GM19351 (cell line): ENCODE results near the gene FAM135A.
"Not testable (repeated sequence)": the region's sequence is repeated elsewhere in the genome, so short reads cannot be mapped to it uniquely, and the experiment has no call there.

Experiments used
- ATAC-seq: cut with Tn5 transposase; IDR thresholded peaks from one replicate; pipeline ENCODE4 v1.9.1; 2021; ENCODE audit warnings: mild to moderate bottlenecking, moderate library complexity; ENCODE audit not compliant: unreplicated experiment

Gene FAM135A

DNA sequence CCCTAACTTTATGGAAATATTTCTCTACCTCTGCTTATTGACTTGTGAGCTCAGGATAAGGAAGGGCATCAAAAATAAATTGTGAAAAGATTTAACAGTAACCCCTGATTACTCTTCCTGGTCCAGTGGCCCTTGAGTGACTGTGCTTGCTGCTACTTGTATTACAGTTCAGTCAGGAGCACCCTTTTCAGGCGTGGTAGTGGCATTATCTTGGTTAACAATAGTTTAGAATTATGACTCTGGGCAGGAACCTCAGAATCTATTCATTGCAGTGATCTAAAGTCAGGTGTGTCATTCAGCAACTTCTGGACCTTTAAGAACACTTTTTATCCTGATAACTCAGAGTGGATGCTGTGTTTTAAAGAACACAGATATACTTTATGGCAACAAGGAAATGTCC, 43.4 kb downstream of the FAM135A start:
- ATAC-seq: no peak

DNA sequence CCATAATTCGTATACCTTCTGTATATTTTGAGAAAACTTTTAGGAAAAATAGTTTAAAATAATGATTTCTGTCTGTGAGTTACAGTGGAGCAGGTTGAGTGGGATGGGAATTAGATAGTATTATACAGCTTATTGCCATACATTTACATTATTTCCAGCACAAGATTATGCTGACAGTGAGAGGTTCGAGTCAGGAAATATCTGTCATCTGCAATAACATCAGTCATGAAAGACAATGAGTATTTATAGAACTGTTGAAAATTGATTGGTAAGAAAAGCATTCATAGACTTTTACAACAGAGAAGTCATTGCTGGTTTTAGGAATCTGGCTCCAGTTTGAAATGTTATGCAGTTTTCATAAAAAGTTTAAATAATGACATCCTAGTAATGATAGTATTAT, 45.9 kb downstream of the FAM135A start:
- ATAC-seq: no peak

DNA sequence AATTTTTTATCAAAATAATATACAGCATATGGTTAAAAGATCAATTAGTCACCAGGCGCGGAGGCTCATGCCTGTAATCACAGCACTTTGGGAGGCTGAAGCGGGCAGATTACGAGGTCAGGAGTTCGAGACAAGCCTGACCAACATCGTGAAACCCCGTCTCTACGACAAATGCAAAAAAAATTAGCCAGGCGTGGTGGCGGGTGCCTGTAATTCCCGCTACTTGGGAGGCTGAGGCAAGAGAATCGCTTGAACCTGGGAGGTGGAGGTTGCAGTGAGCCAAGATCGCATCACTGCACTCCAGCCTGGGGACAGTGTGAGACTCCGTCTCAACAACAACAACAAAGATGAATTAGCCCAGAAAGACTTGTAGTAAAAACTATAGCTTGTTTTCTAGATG, 46.4 kb downstream of the FAM135A start:
- not testable (repeated sequence) for ATAC-seq

DNA sequence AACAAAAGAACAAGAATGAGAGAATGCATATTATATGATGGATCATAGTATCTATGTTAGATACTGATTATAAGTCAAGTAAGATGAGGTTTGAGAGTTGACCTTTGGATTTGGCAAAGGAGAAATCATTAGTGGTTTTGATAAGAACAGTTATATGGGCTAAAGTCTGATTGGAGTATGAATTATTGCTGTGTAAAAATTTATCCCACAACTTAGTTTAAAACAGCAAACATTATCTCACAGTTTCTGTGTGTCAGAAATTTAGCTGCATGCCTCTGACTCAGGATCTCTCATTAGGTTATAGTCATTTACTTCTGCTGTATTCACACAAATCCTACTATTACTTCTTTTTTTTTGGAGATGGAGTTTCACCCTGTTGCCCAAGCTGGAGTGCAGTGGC, 56.7 kb downstream of the FAM135A start:
- no peak for ATAC-seq

DNA sequence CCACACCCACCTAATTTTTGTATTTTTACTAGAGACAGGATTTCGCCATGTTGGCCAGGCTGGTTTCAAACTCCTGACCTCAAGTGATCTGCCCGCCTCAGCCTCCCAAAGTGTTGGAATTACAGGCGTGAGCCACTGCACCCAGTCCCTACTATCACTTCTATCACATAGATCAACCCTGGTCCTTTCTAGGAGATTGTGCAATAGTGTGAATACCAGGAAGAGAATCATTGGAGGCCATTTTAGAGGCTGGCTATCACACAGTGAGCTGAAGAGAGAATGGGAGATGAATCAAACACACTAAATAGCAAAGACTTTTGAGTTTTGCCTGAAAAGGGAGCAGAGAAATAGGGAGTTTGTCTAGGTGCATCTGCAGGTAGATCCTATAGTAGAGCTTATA, 57.2 kb downstream of the FAM135A start:
- not testable (repeated sequence) for ATAC-seq

DNA sequence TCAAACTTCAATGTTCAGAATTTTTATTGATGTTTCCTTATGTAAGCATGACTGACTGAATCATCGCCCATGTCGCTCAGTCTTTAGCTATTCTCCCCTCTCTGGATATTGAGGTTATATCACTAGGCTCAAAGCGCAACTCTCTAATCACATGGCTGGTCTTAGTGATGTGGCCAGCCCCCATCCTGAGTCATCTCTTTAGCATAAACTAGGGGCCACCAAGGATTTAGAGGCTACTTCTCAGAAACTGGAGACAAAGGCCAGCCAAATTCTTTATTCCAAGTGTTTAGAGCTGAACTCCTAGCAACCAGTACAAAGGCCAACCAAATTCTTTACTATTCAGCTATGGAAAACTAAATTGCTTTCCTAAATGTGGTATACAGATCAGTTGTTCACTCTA, 61.4 kb downstream of the FAM135A start:
- ATAC-seq: no peak

DNA sequence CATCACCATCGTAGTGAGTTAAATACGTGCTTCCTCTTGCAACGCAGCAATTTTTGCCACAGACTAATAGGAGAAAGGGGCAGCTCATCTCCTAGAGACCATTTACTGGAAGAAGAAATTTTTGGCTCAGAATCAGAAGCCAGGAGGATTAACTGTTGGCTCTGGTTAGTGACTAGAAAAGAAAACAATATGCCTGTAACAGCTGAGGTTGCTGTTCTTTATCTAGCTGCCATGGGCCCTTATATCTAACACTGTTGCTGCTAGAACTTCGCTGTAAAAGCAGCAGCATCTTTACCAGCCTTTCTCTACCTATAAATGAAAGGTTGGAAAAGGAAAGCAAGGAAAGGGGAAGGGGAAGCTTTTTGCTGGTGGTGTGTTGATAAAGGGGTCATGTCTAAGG, 65.9 kb downstream of the FAM135A start:
- no peak for ATAC-seq

DNA sequence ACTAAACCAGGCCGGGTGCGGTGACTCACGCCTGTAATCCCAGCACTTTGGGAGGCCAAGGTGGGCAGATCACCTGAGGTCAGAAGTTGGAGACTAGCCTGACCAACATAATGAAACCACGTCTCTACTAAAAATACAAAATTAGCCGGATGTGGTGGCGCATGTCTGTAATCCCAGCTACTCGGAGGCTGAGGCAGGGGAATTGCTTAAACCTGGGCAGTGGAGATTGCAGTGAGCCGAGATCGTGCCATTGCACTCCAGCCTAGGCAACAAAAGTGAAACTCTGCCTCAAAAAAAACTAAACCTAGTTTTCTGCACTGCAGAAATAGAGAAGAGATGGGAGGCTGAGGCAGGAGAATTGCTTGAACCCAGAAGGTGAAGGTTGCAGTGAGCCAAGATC, 73.3 kb downstream of the FAM135A start:
- not testable (repeated sequence) for ATAC-seq

DNA sequence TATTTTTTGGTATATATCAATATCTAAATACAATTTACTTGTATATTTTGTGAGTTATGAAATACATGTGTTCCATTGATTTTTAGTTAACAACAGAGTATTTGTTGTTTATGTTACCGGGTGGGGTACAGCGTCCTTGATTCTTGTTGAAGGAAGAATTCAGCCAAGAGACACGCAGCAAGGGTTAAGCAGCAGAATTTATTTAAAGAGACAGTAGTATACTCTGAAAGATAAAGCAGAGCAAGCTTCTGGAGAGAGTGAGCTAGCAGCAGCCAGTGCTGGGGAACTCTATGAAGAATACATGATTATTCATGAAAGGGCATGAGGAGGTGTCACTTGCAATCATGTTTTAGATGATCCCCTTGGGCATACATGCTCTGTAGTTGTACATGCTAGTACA, 76.1 kb downstream of the FAM135A start:
- ATAC-seq: no peak

DNA sequence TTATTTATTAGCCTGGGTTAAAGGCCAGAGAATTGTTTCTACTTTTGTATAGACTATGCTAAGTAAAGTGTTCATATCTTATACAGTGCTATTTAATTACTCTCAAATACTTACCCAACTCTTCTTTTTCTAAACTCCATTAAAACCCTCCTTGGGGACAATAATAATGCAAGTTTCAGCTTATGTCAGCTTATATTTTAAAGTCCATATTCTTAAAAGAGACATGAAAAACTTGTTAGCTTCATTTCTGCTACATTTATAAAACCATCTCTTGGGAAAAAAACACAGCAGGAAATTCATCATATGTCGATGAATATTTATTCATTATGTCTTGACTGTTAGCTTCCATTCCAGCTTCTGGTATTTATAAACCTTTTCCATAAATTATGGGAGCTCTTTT, 81.5 kb downstream of the FAM135A start:
- no peak for ATAC-seq

DNA sequence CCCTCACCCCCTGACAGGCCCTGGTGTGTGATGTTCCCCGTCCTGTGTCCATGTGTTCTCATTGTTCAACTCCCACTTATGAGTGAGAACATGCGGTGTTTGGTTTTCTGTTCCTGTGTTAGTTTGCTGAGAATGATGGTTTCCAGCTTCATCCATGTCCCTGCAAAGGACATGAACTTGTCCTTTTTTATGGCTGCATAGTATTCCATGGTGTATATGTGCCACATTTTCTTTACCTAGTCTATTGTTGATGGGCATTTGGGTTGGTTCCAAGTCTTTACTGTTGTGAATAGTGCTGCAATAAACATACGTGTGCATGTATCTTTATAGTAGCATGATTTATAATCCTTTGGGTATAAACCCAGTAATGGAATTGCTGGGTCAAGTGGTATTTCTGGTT, 82.5 kb downstream of the FAM135A start:
- ATAC-seq: not testable (repeated sequence)

DNA sequence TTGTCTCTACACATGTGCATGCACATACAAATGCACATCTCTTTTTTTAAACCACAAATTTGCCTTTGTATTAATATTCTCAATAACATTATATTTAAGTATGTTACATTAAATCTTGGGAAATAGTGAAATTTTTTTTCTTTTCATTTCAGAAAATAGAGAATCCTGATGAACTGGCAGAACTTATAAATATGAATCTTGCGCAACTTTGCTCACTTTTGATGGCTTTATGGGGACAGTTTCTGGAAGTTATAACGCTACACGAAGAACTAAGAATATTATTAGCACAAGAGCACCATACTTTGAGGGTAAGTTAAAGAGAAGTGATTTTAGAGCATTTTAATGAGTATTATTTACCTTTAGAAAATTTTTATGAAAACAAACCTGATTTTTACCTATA, 89.2 kb downstream of the FAM135A start:
- no peak for ATAC-seq

DNA sequence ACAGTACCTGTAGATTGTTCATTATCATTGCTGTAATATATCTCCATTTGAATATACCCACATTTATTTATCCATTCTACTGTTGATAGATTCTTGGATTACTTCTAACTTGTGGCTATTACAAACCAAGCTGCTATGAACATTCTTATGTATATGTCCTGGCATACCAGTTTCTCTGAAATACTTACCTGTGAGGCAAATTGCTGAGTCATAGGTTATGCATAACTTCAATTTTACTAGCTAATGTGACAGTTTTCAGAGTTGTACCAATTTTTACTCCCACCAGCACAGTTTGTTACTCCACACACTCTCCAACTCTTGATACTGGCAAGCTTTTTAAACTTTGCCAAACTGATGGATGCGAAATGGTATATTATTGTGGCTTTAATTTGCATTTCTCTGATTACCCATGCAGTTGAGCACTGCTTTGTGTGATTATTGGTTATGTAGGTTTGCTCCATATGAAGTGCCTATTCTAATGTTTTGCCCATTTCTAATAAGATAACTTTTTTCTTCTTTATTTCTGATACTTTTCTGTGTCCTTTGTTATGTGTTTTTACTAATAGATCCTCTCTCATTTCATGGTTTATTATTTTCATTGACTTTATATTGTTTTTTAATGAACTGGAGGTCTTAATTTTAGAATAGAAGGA, 90.6 kb downstream of the FAM135A start:
- ATAC-seq: no peak

DNA sequence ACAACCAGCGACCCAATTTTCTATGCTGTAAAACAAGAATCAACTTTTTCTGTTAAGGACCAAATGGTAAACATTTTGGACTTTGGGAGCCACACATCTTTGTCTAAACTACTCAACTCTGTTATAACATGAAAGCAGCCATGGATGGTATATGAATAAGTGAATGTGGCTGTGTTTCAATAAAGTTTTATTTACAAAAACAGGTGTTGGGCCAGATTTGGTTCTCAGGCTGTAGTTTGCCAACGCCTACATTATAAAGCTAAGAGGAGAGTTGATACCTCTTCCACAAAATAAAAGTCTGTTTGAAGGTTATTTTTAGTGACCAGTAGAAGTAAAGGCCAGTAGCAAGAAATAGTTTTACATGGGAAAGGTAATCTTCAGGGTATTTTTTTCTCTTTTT, 93.0 kb downstream of the FAM135A start:
- ATAC-seq: no peak

DNA sequence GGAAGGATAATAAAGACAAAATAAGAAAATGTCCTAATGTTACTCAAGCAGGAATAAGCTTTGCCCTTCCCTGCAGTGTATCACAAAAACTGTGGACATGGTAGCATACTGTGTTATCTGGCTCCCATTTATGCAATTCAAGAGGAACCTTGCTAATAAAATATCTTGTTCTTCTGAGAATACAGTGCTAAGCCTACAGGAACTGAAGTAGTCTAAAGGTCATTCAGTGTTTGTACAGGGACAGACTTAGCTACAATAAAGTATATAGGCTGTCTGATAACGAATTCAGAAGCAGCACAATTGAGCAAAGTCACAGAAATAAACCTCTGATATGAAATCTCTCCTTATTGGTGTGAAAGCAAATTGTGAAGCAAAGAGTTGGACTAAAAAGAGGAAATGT, 93.9 kb downstream of the FAM135A start:
- no peak for ATAC-seq

DNA sequence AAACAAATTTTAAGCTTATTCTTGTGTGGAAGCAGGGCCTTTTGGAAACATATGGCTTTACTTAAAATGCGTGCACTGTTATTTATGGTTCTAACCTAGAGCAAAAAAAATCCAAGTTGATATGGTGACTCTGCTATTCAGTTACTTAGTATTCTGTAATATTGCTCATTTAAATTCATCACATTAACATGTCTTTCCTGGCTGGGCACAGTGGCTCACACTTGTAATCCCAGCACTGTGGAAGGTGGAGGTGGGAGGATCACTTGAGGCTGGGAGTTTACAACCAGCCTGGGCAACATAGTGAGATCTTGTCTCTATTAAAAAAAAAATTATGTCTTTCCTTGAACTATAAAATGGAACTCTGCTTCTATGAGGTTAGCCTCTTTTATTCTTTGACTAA, 95.6 kb downstream of the FAM135A start:
- ATAC-seq: no peak

DNA sequence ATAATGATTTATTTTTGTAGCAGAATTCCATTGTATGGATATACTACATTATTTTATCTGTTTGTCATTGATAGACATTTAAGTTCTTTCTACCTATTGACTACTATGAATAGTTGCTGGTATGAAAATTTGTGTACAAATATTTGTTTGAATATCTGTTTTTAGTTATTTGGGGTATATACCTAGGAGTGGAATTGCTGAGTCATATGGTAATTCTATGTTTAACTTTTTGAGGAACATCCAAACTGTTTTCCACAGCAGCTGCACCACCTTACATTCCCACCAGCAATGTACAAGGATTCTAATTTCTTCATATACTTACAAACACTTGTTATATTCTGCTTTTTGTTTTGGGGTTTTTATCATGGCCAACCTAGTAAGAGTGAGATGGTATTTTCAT, 97.3 kb downstream of the FAM135A start:
- ATAC-seq: no peak

DNA sequence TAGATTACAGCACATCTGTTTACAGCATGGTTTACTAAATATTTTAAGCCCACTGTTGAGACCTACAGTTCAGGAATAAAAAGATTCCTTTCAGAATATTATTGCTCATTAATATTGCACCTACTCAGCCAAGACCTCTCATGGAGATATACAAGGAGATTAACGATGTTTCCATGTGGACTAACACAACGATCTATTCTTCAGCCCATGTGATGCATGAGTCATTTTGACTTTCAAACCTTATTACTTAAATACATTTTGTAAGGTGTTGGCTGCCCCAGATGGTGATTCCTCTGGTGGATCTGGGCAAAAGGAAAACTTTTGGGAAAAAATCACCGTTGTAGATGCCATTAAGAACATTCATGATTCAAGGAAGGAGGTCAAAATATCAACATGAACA, 105.4 kb downstream of the FAM135A start:
- no peak for ATAC-seq

DNA sequence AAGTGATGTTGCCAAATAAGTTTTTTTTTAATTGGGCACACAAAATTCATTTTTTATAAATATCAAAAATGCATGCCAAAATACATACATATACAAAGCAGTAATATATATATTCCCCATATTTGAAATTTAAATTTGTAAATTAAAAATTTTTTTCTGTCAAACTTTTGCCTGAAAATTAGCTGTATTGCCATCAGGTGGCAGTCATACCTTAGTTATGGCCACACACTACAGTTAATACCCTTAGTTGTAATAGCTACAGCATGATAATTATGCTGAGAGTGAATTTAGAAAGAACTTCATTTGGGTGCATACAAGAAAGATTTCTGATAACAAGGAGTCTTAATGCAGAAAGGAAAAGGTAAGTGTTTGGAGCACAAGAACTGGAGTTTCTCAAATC, 107.3 kb downstream of the FAM135A start:
- ATAC-seq: no peak

DNA sequence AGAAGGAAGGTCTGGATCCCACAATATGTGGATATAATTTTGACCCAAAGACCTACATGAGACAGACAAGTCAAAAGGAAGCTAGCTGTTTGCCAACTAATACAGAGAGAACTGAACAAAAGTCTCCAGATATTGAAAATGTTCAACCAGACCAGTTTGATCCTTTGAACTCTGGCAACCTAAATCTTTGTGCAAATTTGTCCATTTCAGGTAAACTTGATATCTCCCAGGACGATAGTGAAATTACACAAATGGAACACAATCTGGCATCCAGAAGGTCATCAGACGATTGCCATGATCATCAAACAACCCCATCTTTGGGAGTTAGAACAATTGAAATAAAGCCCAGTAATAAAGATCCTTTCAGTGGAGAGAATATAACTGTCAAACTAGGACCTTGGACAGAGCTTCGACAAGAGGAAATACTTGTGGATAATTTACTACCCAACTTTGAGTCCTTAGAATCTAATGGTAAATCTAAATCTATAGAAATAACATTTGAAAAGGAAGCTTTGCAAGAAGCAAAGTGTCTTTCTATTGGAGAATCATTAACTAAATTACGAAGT, 111.5 kb downstream of the FAM135A start:
- no peak for ATAC-seq

DNA sequence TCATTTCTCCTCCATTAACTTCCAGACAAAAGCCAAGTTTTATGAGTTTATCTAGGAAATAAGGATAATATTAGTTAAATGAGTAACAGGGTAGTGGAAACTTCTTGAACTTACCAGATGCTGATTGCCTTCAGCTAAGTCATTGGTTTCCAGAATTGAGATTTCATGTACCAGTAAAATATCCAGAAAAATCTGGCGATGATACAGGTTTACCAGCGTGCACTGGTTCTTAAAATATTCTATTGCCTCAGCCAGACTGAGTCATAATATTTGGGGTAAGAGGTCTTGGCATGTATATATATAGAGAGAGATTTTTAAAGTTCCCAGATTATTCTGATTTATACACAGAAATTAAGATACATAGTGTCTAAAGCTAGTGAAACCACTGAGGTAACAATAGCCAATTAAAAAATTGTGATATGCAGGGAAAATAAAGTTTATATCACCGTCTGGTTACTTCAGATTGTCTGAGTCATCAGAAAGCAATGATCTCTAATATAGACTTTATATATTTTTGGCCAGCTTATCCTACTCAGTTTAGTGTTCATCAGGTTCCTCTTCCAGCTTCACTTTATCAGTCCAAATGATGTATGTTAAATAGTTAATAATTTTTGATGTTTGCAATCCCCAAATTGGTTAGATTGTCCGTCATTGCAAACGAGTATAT, 113.9 kb downstream of the FAM135A start:
- ATAC-seq: no peak

DNA sequence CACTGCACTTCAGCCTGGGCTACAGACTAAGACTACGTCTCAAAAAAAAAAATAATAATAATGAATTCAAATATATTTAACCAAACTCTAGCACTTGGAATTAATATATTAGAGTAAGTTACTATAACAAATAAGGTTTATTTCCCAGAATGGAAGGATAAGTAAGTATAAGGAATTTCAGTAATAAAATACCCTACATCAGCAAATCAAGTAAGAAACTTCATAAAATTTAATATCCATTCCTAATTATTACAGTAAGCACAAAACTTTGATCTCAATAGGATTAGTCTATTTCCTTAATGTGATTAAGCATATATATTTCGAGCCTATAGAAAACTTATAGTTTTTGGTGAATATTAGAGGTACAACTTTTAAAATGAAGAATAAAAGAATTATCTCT, 116.7 kb downstream of the FAM135A start:
- no peak for ATAC-seq

DNA sequence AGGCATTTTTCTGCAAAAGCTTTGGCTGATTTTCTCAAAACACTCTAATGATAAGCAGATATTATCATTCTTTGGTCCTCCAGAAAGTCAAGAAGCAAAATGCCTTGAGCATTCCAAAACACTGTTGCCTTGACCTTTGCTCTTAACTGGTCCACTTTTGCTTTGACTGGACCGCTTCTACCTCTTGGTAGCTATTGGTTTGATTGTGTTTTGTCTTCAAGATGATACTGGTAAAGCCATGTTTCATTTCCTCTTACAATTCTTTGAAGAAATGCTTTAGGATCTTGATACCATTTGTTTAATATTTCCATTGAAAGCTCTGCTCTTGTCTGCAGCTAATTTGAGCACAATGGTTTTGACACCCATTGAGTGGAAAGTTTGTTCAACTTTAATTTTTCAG, 117.8 kb downstream of the FAM135A start:
- peak; percentile 65 for ATAC-seq
